ENCODE data around the gene GALM.

Gene GALM

DNA sequence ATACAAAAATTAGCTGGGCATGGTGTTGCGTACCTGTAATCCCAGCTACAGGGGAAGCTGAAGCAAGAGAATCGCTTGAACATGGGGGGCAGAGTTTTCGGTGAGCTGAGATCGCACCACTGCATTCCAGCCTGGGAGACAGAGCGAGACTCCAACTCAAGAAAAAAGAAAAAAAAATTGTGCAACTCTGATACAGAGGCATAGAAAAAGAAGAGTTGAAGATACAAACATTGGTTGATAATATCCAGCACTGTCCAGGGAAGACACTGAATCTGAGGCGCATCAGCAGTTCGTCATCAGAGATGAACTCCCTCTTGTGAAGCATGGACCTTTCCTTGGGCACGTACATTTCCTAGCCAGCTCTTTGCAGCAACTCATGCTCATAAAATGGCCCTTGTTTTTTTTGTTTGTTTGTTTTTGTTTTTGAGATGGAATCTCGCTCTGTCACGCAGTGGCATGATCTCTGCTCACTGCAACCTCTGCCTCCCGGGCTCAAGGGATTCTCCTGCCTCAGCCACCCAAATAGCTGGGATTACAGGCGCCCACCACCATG lies 16.7 kb upstream of the GALM start:
- DNase-seq (ENCODE audit: low spot score): no peak
- no peak for FAIRE-seq

DNA sequence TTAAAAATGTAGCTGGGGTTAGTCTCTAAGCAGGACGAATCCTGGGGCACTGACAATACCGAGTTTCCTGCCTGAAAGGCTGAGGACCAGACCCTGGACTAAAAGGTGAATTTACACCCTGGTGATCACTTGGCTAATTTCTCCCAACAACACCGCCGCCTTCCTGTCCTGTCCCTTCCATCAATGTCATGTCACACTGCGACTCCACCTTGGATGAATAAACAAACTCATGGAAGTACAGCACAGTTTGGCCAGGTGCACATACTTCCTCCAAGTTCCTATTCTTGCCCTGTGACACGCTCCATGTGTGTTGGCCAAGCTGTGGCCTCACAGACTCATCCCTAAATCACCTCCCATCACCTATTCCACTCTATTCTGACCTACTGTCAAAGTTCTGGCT lies 15.9 kb upstream of the GALM start:
- no peak for DNase-seq (ENCODE audit: low spot score)
- FAIRE-seq: no peak

DNA sequence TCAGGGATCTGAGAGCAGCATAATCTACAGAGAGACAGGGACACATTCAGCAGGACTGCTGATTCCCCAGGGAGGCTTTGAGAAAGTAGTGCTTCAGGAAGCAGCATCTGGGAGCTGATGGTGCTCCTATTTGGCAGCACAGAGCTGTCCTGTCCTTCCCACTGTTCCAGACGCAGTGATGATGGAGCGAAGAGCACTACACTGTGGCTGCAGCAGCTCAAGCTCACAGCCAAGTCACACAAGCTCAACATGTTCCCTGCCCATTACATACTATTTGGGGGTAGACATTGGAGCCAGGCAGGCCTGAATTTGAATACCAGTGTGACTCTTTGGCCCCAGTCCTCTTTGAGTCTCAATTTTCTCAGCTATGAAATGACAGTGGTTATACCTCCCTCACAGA lies 15.2 kb upstream of the GALM start:
- DNase-seq (ENCODE audit: low spot score) (no peak), FAIRE-seq (no peak)

DNA sequence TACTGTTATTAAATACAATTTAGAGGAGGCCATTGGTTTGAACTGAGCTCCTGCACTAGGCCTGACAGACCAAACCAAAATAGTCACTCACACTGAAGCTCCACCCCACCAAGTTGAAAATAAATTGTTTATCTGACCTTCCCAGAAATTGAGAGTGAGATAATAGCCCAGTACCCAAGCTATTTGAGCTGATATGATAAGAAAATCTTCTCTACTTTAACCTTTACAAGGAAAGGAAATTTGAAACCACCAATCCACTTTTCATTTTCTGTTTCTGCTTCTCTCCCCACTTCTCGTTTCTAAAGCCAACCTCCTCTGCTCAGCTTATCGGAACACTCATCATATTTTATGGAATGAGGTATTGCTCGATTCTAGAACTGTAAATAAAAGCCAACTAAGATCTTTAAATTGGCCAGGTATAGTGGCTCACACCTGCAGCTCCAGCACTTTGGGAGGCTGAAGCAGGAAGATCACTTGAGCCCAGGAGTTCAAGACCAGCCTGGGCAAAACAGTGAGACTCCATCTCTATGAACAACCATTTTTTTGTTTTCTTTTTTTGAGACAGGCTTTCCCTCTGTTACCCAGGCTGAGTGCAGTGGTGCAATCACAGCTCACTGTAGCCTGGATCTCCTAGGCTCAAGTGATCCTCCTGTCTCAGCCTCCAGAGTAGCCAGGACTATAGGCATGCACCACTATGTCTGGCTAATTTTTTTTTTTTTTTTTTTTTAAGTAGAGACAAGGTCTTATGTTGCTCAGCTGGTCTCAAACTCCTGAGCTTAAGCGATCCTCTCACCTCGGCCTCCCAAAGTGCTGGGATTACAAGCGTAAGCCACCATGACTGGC lies 13.3 kb upstream of the GALM start:
- no peak for DNase-seq (ENCODE audit: low spot score)
- no peak for FAIRE-seq

DNA sequence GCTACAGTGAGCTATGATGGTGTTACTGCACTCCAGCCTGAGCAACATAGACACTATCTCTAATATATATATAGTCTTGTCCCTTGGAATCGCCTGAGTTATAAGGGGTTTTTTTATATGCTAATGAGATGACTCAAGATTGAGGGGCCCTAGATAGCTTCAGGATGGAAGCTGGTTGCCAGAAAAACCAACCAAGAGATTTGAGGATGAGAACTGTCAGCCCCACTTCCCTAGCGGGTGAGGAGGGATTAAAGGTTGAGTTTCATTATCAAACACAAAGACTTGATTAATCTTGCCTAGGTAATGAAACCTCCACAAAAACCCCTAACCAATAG lies 12.6 kb upstream of the GALM start:
- DNase-seq (ENCODE audit: low spot score) (no peak), FAIRE-seq (no peak)

DNA sequence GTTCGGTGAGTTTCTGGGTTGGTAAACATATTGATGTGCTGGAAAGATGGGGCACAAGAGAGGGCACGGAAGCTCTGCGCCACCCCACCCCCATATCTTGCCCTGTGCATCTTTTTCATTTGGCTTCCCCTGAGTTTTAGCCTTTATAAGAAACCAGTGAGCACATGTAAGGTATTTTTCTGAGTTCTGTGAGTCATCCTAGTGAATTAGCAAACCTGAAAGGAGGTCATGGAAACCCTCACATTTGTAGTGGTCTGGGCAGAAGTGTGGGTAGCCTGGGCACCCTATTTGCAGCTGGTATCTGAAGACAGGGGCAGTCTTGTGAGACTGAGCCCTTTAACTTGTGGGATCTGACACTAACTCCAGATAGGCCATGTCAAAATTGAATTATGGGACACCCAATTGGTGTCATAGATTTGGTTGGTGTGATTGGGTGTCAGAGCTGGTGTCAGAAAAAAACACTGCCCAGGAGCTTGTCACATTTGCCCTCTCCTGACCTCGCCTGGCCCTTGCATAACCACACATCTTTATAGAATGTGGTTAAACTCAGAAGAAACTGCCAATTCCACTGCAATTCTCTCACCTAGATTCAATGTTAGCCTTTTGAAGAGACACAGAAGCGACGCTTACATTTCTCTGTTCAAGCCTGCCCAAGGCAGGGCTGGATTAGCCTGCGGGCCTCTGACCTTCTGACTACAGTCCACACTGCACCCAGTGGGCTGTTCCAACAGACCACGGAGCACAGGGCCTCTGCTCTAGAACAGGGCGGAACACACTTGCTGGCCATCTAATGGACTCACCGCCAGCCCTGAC lies 12.0 kb upstream of the GALM start:
- FAIRE-seq (no peak), DNase-seq (ENCODE audit: low spot score) (no peak)

DNA sequence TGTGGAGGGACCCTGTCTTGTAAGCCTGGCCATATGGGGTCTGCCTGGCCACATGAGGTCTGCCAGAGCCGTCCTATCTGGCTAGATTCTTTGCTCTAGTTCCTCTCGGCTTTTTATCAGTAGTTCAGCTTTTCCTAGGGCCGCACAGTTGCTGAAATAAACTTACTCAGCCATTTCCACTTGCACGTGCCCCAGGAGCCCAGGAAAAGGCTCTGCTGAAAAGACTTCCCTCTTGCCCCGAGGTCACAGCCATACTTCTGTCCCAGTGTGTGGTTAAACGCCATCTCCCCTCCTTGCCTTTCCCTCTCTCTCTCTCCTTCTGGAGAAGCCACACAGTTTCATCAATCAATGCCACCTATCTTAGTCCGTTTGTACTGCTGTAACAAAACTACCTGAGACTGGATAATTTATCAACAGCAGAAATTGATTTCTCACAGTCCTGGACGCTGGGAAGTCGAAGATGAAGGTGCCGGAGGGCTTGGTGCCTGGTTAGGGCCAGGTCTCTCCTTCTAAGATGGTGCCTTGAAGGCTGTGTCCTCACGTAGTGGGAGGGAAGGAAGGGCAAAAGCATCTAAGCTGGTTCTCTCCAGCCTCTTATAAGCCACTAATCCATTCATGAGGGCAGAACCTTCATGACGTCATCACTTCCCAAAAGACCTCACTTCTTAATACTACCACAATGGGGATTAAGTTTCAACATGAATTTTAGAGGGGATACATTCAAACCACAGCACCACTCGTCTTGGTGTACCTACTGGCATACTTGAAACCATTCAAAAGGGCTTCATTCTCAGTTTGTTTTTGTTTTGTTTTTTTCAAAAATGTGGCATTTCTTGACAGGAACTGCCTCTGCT lies 11.2 kb upstream of the GALM start:
- FAIRE-seq (no peak), DNase-seq (ENCODE audit: low spot score) (no peak)

DNA sequence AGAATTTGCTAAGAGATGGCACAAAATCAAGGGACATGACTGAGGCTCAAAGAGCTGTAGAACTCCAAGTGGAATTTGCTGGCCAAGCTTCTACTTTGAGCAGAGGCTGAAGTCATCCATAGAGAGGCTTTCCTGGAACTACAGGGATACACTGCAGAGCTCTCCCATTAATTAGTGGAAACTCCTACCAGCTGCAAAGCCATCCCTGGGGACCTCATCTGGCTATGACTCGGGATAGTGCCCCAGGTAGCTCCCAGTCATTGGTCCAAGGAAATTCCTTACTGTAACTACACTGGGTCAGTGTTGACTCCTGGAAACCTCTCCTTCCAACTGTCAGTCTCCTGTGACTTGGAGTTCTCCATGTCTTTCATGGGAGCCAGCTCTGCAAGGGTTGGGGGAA lies 10.5 kb upstream of the GALM start:
- no peak for FAIRE-seq
- no peak for DNase-seq (ENCODE audit: low spot score)

DNA sequence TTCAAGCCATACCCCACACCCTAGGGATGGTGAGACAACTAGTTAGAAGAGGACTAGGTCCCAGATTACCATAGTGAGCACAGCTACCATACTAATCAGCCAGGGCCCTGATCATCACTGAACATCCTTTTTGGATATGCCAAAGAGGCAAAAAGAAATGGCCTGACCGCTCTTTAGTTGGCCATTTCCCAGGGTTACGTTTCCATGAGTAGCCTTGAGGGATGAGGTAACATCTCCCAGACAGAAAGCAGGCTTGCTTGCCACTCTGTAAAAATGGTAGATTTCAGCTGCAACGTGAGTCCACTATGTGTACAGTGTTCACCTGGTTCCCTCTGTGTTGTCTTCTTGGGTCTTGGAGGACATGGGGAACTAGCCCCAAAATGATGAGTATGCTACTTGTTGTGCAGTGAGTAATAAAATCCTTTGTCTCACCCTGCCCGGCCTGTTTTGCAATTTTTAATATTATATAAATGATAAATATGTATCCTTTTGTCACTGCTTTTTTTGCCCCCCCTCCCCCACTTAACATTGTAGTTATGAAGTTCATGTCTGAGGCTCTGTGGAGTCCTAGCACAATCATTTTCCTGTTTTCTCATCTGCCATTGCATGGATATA lies 8.9 kb upstream of the GALM start:
- no peak for DNase-seq (ENCODE audit: low spot score)
- no peak for FAIRE-seq

DNA sequence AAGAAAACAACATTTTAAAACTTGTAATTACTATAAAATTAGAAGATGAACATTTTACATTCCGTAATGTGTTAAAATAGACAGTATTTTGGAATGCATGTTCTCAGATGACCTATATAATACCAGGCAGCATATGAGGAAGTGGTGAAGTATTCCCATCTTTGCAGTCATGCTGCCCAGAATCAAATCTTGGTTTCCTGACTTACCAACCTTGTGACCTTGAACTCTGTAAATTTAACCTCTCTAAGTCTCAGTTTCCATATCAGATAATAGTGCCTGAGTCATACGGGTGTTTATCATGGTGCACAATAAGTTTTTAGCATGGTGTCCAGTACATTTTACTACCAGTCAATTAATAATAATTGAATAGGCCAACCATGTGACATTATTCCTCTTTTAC lies 7.3 kb upstream of the GALM start:
- FAIRE-seq: no peak
- DNase-seq (ENCODE audit: low spot score): no peak

DNA sequence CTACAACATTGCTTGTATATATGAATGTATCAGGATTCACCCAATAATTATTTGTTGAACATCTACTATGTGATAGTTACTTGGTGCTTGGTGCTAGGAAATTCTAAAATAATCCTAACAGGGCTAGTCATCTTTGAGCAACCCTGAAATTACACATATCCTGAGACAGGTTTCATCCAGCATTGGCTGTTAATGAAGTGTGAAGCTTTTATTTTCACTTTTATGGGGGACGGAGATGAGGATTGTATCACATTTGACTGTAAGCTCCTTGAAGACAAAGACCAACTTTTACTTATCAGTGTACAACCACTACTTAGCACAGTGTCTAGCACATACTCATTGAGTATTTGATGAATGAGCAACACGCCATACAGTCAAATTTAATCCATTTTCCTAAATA lies 6.8 kb upstream of the GALM start:
- FAIRE-seq: no peak
- DNase-seq (ENCODE audit: low spot score): no peak

DNA sequence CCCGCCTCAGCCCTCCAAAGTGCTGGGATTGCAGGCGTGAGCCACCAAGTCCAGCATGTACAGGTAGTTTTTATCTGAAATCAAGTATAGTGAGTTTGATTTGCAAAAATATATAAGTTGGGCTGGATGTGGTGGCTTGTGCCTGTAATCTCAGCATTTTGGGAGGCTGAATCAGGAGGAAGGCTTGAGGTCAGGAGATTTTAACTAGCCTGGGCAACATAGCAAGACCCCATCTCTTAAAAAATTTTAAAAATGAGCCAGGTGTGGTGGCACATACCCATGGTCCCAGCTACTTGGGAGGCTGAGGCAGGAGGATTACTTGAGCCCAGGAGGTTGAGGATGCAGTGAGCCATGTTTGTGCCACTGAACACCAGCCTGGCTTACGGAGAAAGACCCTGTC lies 5.6 kb upstream of the GALM start:
- no peak for DNase-seq (ENCODE audit: low spot score)
- FAIRE-seq: no peak

DNA sequence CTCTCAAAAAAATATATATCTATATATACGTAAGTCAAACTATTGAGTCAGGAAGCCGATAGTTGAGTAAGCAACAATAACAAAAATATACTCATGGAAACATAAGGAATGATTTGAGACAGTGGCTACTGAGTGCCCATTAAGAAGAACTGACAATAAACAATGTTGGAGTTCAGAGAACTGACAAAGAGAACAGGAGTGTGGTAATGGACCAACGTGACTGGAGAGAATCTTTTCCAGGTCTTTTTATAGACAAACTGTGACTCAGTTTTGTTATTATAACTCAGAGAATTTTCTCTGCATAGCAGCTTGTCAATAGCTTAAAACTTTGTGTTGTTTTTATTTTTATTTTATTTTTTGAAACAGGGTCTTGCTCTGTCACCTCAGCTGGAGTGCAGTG lies 4.6 kb upstream of the GALM start:
- FAIRE-seq (no peak), DNase-seq (ENCODE audit: low spot score) (no peak)

DNA sequence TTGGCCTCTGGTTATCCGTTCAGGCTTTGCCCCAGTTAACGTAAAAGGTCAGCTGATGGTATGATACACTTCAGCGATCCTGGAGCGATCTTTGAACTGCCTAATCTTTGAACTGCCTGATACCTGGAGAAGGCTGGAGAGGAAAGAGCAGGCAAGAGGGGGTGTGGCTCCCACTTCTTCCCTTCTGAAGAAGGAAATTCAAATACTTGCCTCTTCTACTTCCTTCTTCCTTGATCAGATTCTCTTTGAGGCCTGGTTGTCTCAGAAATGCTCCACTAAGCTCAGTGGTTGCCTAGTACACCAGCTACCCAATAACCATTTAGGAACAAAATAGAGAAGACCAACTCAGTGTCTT lies 619 bp downstream of the GALM start:
- DNase-seq (ENCODE audit: low spot score) (no peak), FAIRE-seq (no peak)

DNA sequence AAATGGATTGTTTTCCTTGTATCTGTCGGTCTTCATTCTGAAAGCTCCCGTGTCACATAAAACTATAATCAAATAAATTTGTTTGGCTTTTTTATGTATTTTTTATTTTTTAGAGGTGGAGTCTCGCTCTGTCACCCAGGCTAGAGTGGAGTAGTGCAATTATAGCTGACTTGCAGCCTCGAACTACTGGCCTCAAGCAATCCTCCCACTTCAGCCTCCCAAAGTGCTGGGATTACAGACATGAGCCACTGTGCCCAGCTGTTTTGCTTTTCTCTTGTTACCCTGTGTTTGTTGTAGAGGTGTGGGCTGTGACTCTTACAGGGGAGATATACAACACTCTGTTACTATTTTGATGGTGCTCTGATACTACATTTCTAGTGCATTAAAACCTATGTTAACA lies 2.2 kb downstream of the GALM start:
- FAIRE-seq (no peak), DNase-seq (ENCODE audit: low spot score) (no peak)

DNA sequence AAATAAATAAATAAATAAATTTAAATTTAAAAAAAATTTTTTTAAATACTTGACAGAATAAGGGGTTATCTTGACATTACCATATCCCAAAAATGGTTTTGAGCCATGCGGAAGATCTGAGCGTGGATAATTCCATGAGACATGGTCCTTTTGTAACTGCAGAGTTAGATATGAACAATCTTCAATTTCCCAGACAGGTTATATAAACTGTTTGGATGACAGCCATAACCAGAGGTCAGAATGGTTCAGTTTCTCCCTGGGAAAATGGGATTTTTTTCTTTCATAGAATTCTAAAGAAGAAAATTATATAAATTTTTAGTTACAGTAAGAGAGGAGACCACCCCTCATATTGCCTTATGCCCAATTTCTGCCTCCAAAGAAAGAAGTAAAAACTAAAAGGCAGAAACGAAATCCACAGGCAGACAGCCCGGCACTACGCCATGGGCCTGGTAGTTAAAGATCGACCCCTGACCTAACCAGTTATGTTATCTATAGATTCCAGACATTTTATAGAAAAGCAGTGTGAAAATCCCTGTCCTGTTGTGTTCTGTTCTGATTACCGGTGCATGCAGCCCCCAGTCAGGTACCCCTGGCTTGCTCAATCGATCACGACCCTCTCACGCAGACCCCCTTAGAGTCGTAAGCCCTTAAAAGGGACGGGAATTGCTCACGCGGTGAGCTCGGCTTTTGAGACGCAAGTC lies 3.0 kb downstream of the GALM start:
- FAIRE-seq (no peak), DNase-seq (ENCODE audit: low spot score) (no peak)

DNA sequence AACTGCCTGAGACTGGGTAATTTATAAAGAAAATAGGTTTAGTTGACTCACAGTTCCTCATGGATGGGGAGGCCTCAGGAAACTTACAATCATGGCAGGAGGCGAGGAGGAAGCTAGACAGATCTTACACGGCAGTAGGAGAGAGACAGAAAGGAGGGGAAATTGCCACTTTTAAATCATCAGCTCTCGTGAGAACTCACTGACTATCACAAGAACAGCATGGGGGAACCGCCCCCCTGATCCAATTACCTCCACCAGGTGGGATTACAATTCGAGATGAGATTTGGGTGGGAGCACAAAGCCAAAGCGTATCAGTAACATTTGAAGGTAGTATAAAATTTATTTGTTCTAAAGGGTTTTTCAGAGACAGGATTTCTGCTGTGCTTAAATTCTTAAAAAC lies 5.4 kb downstream of the GALM start:
- FAIRE-seq: no peak
- no peak for DNase-seq (ENCODE audit: low spot score)

DNA sequence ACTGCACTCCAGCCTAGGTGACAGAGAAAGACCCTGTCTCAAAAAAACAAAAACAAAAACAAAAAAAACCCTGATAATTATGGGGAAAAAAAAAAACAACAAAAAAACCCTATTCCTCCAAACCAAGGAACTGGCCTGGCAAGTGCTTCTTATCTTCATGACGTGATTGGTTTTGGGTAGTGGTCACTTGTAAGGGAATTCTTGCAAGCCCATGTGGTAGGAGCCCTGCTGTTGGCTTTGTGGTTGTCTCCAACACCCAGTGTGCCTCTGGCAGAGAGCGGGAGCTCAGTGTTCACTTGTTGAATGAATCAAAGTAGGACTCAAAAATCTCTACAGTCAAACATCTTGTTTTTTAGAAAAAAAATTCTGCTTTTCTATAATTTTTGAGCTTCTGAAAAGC lies 6.0 kb downstream of the GALM start:
- DNase-seq (ENCODE audit: low spot score) (no peak), FAIRE-seq (no peak)

DNA sequence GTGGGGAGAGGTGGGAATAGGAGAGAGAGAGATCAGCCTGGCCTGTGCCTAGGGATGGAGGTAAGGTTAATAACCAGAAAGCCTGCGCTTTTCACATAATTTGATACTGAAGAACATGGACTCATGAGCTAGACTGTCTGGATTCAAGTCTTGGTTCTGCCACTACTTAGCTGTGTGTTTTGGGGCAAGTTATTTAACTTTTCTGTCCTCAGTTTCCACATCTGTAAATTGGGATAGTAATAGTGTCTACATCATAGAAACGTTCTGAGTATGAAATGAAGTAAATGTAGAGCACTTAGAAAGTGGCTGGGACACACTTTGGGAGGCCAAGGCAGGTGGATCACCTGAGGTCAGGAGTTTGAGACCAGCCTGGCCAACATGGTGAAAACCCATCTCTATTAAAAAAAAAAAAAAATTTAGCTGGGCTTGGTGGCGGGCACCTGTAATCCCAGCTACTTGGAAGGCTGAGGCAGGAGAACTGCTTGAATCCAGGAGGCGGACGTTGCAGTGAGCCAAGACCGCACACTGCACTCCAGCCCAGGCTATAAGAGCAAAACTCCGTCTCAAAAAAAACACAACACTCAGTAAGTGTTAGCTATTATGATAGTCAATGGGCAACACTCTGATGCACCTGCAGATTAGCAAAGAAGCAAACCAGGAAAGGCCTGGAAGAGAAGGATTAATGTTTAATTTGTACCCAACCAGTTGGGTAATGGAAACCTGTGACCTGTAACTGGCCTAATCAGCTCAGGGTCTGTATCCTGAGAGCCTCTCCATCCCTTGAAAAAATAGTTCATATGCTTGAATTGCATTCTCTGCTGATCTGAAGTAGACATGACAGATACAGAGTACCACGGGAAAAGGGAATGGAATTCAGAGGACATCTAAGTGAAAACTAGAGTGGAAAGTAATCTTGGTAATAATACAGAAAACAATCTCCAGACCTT lies 6.8 kb downstream of the GALM start:
- FAIRE-seq: no peak
- no peak for DNase-seq (ENCODE audit: low spot score)

DNA sequence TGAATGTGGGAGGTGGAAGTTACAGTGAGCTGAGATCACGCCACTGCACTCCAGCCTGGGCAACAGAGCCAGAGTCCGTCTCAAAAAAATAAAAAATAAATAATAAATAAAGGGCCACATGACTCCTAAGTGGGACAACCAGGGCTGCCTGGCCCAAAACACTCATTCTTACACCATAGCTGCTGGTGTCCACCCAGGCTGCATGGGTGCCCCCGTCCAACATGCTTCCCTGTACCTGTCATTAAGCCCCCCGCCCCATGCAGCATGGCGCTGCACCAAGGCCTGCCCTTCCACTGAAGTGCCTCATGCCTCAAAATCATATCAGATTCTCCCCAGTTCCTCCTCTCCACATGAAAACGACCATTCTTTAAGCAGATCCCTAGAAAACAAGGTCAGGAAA lies 10.8 kb downstream of the GALM start:
- FAIRE-seq: no peak
- no peak for DNase-seq (ENCODE audit: low spot score)
